H9 (cell line): ENCODE data around the gene CPSF2. TPM values are rescaled to one million over a fixed set of nuclear protein-coding genes. Genes with fewer than 3 reads are reported as not detected.

Experiments
- DNase-seq: peaks from one replicate; pipeline ENCODE4 v3.0.0-alpha.2; 2017
- H2AFZ ChIP-seq: one replicate; pipeline ENCODE4 v1.6.1; 2013; ENCODE audit warnings: mild to moderate bottlenecking, low read length, control low read depth, moderate library complexity
- H2AK5ac ChIP-seq: 2 replicates; pipeline ENCODE4 v1.6.1; 2013; ENCODE audit warnings: low read length, control low read depth, mixed read lengths; ENCODE audit not compliant: insufficient read length
- H2BK120ac ChIP-seq: one replicate; pipeline ENCODE4 v1.6.1; 2013; ENCODE audit warnings: low read depth, mild to moderate bottlenecking, low read length, control low read depth, inconsistent platforms; ENCODE audit not compliant: poor library complexity, severe bottlenecking
- H2BK12ac ChIP-seq: 2 replicates; pipeline ENCODE4 v1.6.1; 2013; ENCODE audit warnings: low read length, control low read depth, mixed read lengths, low read depth; ENCODE audit not compliant: insufficient read length
- H2BK15ac ChIP-seq: 2 replicates; pipeline ENCODE4 v1.6.1; 2013; ENCODE audit warnings: low read depth, low read length, control low read depth
- H2BK20ac ChIP-seq: one replicate; pipeline ENCODE4 v1.6.1; 2013; ENCODE audit warnings: low read depth, mild to moderate bottlenecking, low read length, control low read depth, inconsistent platforms; ENCODE audit not compliant: poor library complexity, severe bottlenecking
- H2BK5ac ChIP-seq: 2 replicates; pipeline ENCODE4 v1.6.1; 2013; ENCODE audit warnings: low read length, control low read depth, mixed read lengths; ENCODE audit not compliant: insufficient read length
- H3K14ac ChIP-seq: 2 replicates; pipeline ENCODE4 v1.6.1; 2013; ENCODE audit warnings: low read length, control low read depth; ENCODE audit not compliant: insufficient read depth
- H3K18ac ChIP-seq: 2 replicates; pipeline ENCODE4 v1.6.1; 2013; ENCODE audit warnings: low read depth, mild to moderate bottlenecking, mixed read lengths, low read length, control low read depth; ENCODE audit not compliant: insufficient read length
- H3K23ac ChIP-seq: 2 replicates; pipeline ENCODE4 v1.6.1; 2013; ENCODE audit warnings: low read length, control low read depth, mixed read lengths, low read depth; ENCODE audit not compliant: insufficient read length
- H3K23me2 ChIP-seq: 2 replicates; pipeline ENCODE4 v1.6.1; 2013; ENCODE audit warnings: low read depth, mild to moderate bottlenecking, mixed read lengths, low read length, control low read depth; ENCODE audit not compliant: insufficient read length, poor library complexity, severe bottlenecking
- H3K27ac ChIP-seq: 2 replicates; pipeline ENCODE4 v1.5.1; 2013; ENCODE audit warnings: low read length, control low read depth, mixed read lengths, low read depth; ENCODE audit not compliant: insufficient read length
- H3K27me3 ChIP-seq: 2 replicates; pipeline ENCODE4 v1.6.1; 2013; ENCODE audit warnings: low read length, control low read depth, inconsistent platforms; ENCODE audit not compliant: insufficient read depth
- H3K4ac ChIP-seq: 2 replicates; pipeline ENCODE4 v1.6.1; 2013; ENCODE audit warnings: low read depth, mild to moderate bottlenecking, control low read depth, inconsistent platforms, low read length, moderate library complexity
- H3K4me1 ChIP-seq: 2 replicates; pipeline ENCODE4 v1.6.1; 2013; ENCODE audit warnings: low read length, control low read depth, inconsistent platforms; ENCODE audit not compliant: insufficient read depth
- H3K4me2 ChIP-seq: 2 replicates; pipeline ENCODE4 v1.6.1; 2013; ENCODE audit warnings: low read length, control low read depth, mixed read lengths; ENCODE audit not compliant: insufficient read length, insufficient read depth
- H3K56ac ChIP-seq: 2 replicates; pipeline ENCODE4 v1.6.1; 2013; ENCODE audit warnings: low read depth, mild to moderate bottlenecking, mixed read lengths, low read length, control low read depth; ENCODE audit not compliant: insufficient read length
- H3K79me1 ChIP-seq: 2 replicates; pipeline ENCODE4 v1.6.1; 2013; ENCODE audit warnings: low read depth, mild to moderate bottlenecking, moderate library complexity, low read length, control low read depth, inconsistent platforms; ENCODE audit not compliant: insufficient read depth, poor library complexity, severe bottlenecking
- H3K79me2 ChIP-seq: 2 replicates; pipeline ENCODE4 v1.6.1; 2013; ENCODE audit warnings: low read length, control low read depth, inconsistent platforms; ENCODE audit not compliant: insufficient read depth
- H3K9ac ChIP-seq: 2 replicates; pipeline ENCODE4 v1.6.1; 2013; ENCODE audit warnings: low read length, control low read depth, mixed read lengths; ENCODE audit not compliant: insufficient read length; ENCODE audit errors: extremely low read depth
- H3K9me3 ChIP-seq: one replicate; pipeline ENCODE4 v1.6.1; 2013; ENCODE audit warnings: low read depth, low read length, inconsistent platforms; ENCODE audit not compliant: control insufficient read depth
- H3T11ph ChIP-seq: one replicate; pipeline ENCODE4 v1.6.1; 2013; ENCODE audit warnings: mild to moderate bottlenecking, low read length, control low read depth, inconsistent platforms
- H4K20me1 ChIP-seq: one replicate; pipeline ENCODE4 v1.6.1; 2013; ENCODE audit not compliant: control insufficient read depth, insufficient read length, insufficient read depth
- H4K5ac ChIP-seq: 2 replicates; pipeline ENCODE4 v1.6.1; 2013; ENCODE audit warnings: low read depth, mild to moderate bottlenecking, mixed read lengths, low read length, control low read depth; ENCODE audit not compliant: insufficient read length
- H4K8ac ChIP-seq: replicated peaks from 2 replicates; pipeline ENCODE4 v1.6.1; 2013; ENCODE audit warnings: low read length, control low read depth, mixed read lengths, low read depth; ENCODE audit not compliant: insufficient read length
- H4K91ac ChIP-seq: 2 replicates; pipeline ENCODE4 v1.6.1; 2013; ENCODE audit warnings: low read depth, mild to moderate bottlenecking, moderate library complexity, mixed read lengths, low read length, control low read depth; ENCODE audit not compliant: insufficient read length
- H3K27ac Mint-ChIP-seq, 3 experiments: 2 replicates in 2 of 3; 3 replicates in 1 of 3; pipeline ENCODE4 v1.8.0; 2020 to 2021; ENCODE audit warnings: mixed read lengths in 3 of 3, mild to moderate bottlenecking in 1 of 3, moderate library complexity in 1 of 3
- H3K27me3 Mint-ChIP-seq: 2 replicates; pipeline ENCODE4 v1.8.0; 2021; ENCODE audit warnings: low read depth, mild to moderate bottlenecking, moderate library complexity, mixed read lengths
- H3K36me3 Mint-ChIP-seq, 3 experiments: 2 replicates in 2 of 3; 3 replicates in 1 of 3; pipeline ENCODE4 v1.8.0; 2020 to 2021; ENCODE audit warnings: low read depth in 3 of 3, mixed read lengths in 3 of 3; ENCODE audit not compliant: insufficient read depth in 1 of 3
- H3K4me1 Mint-ChIP-seq, 2 experiments: 2 replicates each; pipeline ENCODE4 v1.8.0; 2020; ENCODE audit warnings: mixed read lengths in 2 of 2
- H3K4me3 Mint-ChIP-seq, 2 experiments: 2 replicates in 1 of 2; 3 replicates in 1 of 2; pipeline ENCODE4 v1.8.0; 2020 to 2021; ENCODE audit warnings: mild to moderate bottlenecking in 2 of 2, mixed read lengths in 2 of 2, moderate library complexity in 1 of 2
- H3K9me3 Mint-ChIP-seq, 2 experiments: 2 replicates in 1 of 2; 3 replicates in 1 of 2; pipeline ENCODE4 v1.8.0; 2020; ENCODE audit warnings: mild to moderate bottlenecking in 2 of 2, mixed read lengths in 2 of 2, moderate library complexity in 1 of 2
- CTCF ChIP-seq: fragments of 200-600 bp; sonication (generic); conservative IDR thresholded peaks from 3 replicates; pipeline ENCODE4 v1.8.0; 2021; ENCODE audit warnings: antibody characterized with exemption, mild to moderate bottlenecking
- WGBS: extraction: QIAGEN DNeasy Blood & Tissue Kit; methylation state at CpG from one replicate; pipeline ENCODE4 v1.1.7; 2013; ENCODE audit warnings: missing lambda C conversion rate, low lambda C conversion rate, mixed read lengths; ENCODE audit not compliant: insufficient read length; ENCODE audit errors: extremely low coverage; 5-methylcytosine and 5-hydroxymethylcytosine counted together
- total RNA-seq: library from RNA; stranded (reverse); gene quantifications from 2 replicates; pipeline ENCODE4 v1.2.1, GENCODE V29; 2021

Gene CPSF2
- total RNA-seq, 1 experiment from 2014 or later: 108 TPM

DNA sequence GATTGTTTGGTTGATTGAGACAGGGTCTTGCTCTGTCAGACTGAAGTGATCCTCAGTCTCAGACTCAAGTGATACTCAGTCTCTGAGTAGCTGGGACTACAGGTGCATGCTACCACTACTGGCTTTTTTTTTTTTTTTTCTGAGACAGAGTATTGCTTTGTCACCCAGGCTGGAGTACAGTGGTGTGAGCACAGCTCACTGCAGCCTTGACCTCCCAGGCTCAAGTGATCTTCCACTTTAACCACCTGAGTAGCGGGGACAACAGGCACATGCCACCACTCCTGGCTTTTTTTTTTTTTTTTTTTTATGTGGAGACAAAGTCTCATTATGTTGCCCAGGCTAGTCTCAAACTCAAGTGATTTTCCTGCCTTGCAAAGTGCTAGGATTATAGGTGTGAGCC lies 31.8 kb downstream of the CPSF2 start:
- Histone ChIP-seq H3T11ph (no peak overlapping the region), H3K79me2 (no peaks in the 10 kb centered on the region), H2AFZ (no peak overlapping the region), H3K79me1 (no peaks in the 10 kb centered on the region), H2BK20ac (no peak overlapping the region), H3K27me3 (no peaks in the 10 kb centered on the region), H2BK12ac (no peak overlapping the region), H4K8ac (no peak overlapping the region), H3K4me1 (no peaks in the 10 kb centered on the region), H3K9ac (no peak overlapping the region), H3K4ac (no peak overlapping the region), H2AK5ac (no peak overlapping the region), H3K27ac (no peak overlapping the region), H3K56ac (no peak overlapping the region), H3K23ac (no peak overlapping the region), H2BK15ac (no peak overlapping the region), H4K20me1 (no peaks in the 10 kb centered on the region), H3K18ac (no peak overlapping the region), H2BK5ac (no peak overlapping the region), H3K23me2 (no peaks in the 10 kb centered on the region), H4K91ac (no peak overlapping the region), H4K5ac (no peak overlapping the region), H2BK120ac (no peak overlapping the region), H3K4me2 (no peak overlapping the region), H3K9me3 (no peaks in the 10 kb centered on the region), H3K14ac (no peak overlapping the region)
- Mint-ChIP-seq H3K4me3 (no peak overlapping the region), H3K36me3 (peaks cover 35 to 73% (median 63%) of the 10 kb centered on the region in 3 experiments; a peak in 6 of 7 replicates), H3K4me1 (no peaks in the 10 kb centered on the region), H3K27ac (peak overlapping the region in 1 of 3 experiments; percentile 9; a peak in 3 of 7 replicates), H3K9me3 (no peaks in the 10 kb centered on the region), H3K27me3 (no peaks in the 10 kb centered on the region)
- WGBS: no CpG with 5 or more reads among the region's 1 CpG
- no peak for TF ChIP-seq CTCF
- no peak for DNase-seq
